Osteocyte (in vitro differentiated cells): Measurements from ENCODE around the gene RPL32. TPM values are rescaled to one million over a fixed set of nuclear protein-coding genes. Genes with fewer than 3 reads are reported as not detected.

Experiments
- DNase-seq: peaks from one replicate; pipeline ENCODE4 v3.0.0; 2021; ENCODE audit warnings: mixed read lengths; ENCODE audit not compliant: unreplicated experiment; ENCODE audit errors: extremely low spot score
- H3K27ac Mint-ChIP-seq: one replicate; pipeline ENCODE4 v1.8.0; 2021; ENCODE audit warnings: mild to moderate bottlenecking, mixed read lengths; ENCODE audit not compliant: unreplicated experiment
- H3K27me3 Mint-ChIP-seq: one replicate; pipeline ENCODE4 v1.8.0; 2021; ENCODE audit warnings: mixed read lengths; ENCODE audit not compliant: unreplicated experiment
- H3K36me3 Mint-ChIP-seq: one replicate; pipeline ENCODE4 v1.8.0; 2021; ENCODE audit warnings: mixed read lengths; ENCODE audit not compliant: unreplicated experiment
- H3K4me1 Mint-ChIP-seq: one replicate; pipeline ENCODE4 v1.8.0; 2021; ENCODE audit warnings: mixed read lengths; ENCODE audit not compliant: unreplicated experiment
- H3K4me3 Mint-ChIP-seq: one replicate; pipeline ENCODE4 v1.8.0; 2021; ENCODE audit warnings: mild to moderate bottlenecking, moderate library complexity, mixed read lengths; ENCODE audit not compliant: unreplicated experiment
- H3K9me3 Mint-ChIP-seq: one replicate; pipeline ENCODE4 v1.8.0; 2021; ENCODE audit warnings: mixed read lengths; ENCODE audit not compliant: unreplicated experiment
- total RNA-seq: library from RNA; stranded (reverse); gene quantifications from 2 replicates; pipeline ENCODE4 v1.2.1, GENCODE V29; 2021
- TF ChIP-seq, protein P1 (sequence below): fragments of 200-600 bp; sonication (generic); IDR thresholded peaks from 2 replicates; pipeline ENCODE4 v1.5.0; 2021; ENCODE audit warnings: antibody characterized with exemption, mild to moderate bottlenecking, moderate library complexity

The RPL32 gene
- total RNA-seq, 1 donor from 2014 or later = 1,247 TPM

DNA sequence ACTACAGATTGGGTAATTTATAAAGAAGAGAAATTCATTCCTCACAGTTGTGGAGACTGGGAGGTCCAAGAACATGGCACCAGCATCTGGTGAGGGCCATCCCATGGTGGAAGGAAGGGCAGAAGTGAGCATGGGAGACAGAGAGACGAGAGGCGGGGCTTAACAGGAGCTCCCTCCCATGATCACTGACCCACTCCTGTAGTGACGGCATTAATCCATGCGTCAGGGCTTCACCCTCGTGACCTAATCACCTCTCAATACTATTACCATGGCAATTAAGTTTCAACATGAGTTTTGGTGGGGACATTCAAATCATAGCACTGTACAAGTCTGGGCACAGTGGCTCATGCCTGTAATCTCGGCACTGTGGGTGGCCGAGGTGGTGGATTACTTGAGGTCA lies 17.1 kb downstream of the RPL32 start:
- Mint-ChIP-seq H3K27me3 (no peaks in the 10 kb centered on the region), H3K9me3 (no peaks in the 10 kb centered on the region), H3K4me1 (no peaks in the 10 kb centered on the region), H3K36me3 (peaks cover 2% of the 10 kb centered on the region), H3K4me3 (no peak overlapping the region), H3K27ac (no peak overlapping the region)
- DNase-seq = no peak
- TF ChIP-seq, protein P1, sequence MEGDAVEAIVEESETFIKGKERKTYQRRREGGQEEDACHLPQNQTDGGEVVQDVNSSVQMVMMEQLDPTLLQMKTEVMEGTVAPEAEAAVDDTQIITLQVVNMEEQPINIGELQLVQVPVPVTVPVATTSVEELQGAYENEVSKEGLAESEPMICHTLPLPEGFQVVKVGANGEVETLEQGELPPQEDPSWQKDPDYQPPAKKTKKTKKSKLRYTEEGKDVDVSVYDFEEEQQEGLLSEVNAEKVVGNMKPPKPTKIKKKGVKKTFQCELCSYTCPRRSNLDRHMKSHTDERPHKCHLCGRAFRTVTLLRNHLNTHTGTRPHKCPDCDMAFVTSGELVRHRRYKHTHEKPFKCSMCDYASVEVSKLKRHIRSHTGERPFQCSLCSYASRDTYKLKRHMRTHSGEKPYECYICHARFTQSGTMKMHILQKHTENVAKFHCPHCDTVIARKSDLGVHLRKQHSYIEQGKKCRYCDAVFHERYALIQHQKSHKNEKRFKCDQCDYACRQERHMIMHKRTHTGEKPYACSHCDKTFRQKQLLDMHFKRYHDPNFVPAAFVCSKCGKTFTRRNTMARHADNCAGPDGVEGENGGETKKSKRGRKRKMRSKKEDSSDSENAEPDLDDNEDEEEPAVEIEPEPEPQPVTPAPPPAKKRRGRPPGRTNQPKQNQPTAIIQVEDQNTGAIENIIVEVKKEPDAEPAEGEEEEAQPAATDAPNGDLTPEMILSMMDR = no peak

- no peak for DNase-seq
- Mint-ChIP-seq H3K27me3 (no peaks in the 10 kb centered on the region), H3K36me3 (no peaks in the 10 kb centered on the region), H3K4me1 (no peaks in the 10 kb centered on the region), H3K27ac (no peak overlapping the region), H3K4me3 (no peak overlapping the region), H3K9me3 (no peaks in the 10 kb centered on the region)
- TF ChIP-seq, protein P1 = peak; percentile 50
Measured at GRCh38 chr3:12822725-12823373, 18.5 kb downstream of the RPL32 start.

DNA sequence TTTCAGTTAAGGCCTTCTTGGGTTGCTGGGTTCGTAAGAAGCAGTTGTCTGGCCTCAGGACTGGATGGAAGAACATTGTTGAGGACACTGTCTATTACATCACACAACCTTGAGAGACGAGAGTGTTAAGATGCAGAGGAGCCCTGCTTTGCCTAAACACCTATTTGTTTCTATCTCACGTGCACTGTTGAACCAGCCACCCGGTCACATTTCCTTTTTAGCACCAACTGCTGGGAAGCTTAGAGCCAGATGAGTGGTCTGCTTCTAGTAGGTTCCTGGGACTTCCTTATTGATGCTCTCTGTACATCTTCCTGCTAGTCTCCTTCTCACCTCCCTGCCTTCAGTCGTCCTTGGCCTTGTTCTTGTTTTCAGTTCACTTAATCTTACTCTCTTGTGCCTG lies 22.6 kb downstream of the RPL32 start:
- Mint-ChIP-seq H3K27me3 (no peaks in the 10 kb centered on the region), H3K36me3 (peaks cover 6% of the 10 kb centered on the region), H3K4me1 (no peaks in the 10 kb centered on the region), H3K9me3 (no peaks in the 10 kb centered on the region), H3K27ac (no peak overlapping the region), H3K4me3 (no peak overlapping the region)
- TF ChIP-seq, protein P1 = no peak
- DNase-seq = no peak

DNA sequence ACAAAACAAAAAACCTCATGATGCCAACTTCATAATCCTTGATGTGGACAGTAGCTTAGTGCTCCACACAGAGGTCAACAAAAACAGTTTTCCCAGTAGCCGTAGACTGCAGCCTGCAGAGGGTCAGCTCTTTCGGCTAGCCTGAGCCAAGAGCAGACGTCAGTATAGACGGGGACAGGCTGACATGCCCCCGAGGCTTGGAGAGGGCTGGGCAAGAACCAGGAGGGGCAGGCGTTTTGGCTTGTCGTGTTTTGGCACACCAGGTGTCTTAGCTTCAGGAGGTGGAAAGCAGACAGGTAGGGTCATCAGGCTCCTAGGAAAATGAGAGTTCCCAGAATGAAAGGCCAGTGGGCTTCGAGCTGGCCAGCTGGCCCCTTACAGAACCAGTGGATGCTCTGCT lies 23.1 kb downstream of the RPL32 start:
- TF ChIP-seq, protein P1 = no peak
- Mint-ChIP-seq H3K9me3 (no peaks in the 10 kb centered on the region), H3K4me3 (no peak overlapping the region), H3K27me3 (no peaks in the 10 kb centered on the region), H3K4me1 (no peaks in the 10 kb centered on the region), H3K27ac (no peak overlapping the region), H3K36me3 (peaks cover 8% of the 10 kb centered on the region)
- no peak for DNase-seq

GRCh38 chr3:12817343-12817710 lies 24.0 kb downstream of the RPL32 start:
- Mint-ChIP-seq H3K27ac (no peak overlapping the region), H3K4me3 (no peak overlapping the region), H3K9me3 (no peaks in the 10 kb centered on the region), H3K4me1 (no peaks in the 10 kb centered on the region), H3K27me3 (no peaks in the 10 kb centered on the region), H3K36me3 (peaks cover 8% of the 10 kb centered on the region)
- no peak for DNase-seq
- TF ChIP-seq, protein P1 = no peak
